Breast epithelium (tissue), 3 donors: ENCODE data around the gene SNX33.

Experiments used
- POLR2A ChIP-seq: fragments of 450-650 bp; IDR thresholded peaks from one replicate; pipeline ENCODE4 v1.6.1; 2016; ENCODE audit warnings: antibody characterized with exemption, mild to moderate bottlenecking, moderate library complexity
- POLR2AphosphoS5 ChIP-seq, 3 donors: sonication (generic); formaldehyde crosslinking; IDR thresholded peaks; one replicate each; pipeline ENCODE4 v1.6.1; 2017; ENCODE audit warnings: antibody characterized with exemption in 3 of 3
- TF ChIP-seq, protein P1 (sequence below), 3 donors: fragments of 450-650 bp; IDR thresholded peaks; one replicate each; pipeline ENCODE4 v1.5.1; 2016 to 2017; ENCODE audit warnings: antibody characterized with exemption in 3 of 3, mild to moderate bottlenecking in 3 of 3, moderate library complexity in 3 of 3

DNA sequence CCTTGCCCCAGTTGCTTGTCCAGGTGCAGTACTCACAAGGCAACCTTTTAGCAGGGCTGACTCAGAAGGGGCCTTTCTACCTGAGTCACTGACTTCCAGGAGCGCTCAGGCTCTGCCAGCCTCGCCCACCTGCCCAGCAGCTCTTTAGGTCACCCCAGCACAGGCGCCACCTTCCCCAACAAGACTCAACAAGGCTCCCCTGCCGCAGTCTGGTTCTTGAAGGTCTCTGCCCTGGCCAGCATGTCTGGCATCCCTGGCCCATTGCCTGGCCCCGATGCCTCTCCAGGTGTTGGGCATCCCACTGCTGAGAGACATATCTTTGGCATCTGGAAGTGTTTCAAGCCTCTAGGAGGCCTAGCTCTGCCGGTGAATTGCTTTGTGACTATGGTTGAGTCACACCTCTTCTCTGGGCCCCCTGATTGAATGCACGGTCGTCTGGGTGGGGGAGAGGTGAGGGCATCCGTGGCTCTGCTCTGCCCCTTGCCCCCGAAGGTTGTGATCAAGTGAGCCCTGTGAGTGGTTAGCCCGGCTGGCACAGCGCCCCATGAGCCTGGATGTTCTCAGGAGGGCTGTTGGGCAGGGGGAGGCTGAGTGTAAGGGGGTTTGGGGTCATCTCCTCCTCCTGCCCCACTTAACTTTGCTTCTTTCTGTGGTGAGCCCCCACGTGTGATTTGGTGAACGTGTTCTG lies 21.6 kb downstream of the SNX33 start:
- TF ChIP-seq, protein P1, sequence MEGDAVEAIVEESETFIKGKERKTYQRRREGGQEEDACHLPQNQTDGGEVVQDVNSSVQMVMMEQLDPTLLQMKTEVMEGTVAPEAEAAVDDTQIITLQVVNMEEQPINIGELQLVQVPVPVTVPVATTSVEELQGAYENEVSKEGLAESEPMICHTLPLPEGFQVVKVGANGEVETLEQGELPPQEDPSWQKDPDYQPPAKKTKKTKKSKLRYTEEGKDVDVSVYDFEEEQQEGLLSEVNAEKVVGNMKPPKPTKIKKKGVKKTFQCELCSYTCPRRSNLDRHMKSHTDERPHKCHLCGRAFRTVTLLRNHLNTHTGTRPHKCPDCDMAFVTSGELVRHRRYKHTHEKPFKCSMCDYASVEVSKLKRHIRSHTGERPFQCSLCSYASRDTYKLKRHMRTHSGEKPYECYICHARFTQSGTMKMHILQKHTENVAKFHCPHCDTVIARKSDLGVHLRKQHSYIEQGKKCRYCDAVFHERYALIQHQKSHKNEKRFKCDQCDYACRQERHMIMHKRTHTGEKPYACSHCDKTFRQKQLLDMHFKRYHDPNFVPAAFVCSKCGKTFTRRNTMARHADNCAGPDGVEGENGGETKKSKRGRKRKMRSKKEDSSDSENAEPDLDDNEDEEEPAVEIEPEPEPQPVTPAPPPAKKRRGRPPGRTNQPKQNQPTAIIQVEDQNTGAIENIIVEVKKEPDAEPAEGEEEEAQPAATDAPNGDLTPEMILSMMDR (IDR thresholded peaks at IDR 0.05), result no peak
- TF ChIP-seq POLR2A, result no peak
- no peak for TF ChIP-seq POLR2AphosphoS5 (IDR thresholded peaks at IDR 0.05)
